Measurements from ENCODE around the gene SMAD9.
"Not testable (repeated sequence)": the region's sequence is repeated elsewhere in the genome, so short reads cannot be mapped to it uniquely, and the experiment has no call there.

SMAD9 gene

DNA sequence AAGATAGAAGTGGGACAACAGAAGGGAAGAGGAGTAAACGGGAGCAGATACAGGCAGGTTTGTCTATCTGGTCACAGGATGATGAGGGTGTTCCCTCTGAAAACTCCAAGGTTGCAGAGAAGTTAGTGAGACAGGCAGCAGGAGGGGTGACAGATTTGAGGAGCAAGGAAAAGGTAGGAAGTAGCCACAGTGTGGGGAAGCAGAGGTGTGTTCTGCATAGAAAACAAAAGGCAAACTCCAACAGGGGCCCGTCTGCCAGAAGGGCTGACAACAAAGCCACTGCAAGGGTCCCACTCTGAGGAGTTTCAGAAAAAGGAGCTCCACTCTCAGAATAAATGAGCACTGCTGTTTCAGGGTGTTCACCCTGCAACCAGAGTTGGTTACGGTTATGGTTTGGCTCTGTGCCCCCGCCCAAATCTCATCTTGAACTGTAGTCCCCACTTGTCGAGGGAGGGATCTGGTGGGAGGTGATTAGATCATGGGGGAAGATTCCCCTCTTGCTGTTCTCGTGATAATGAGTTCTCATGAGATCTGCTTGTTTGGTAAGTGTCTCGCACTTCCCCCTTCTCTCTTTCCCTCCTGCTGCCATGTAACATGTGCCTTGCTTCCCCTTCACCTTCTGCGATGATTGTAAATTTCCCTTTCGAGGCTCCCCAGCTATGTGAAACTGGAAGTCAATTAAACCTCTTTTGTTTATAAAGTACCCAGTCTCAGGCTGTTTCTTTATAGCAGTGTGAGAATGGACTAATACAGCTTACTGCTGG, 32.1 kb downstream of the SMAD9 start:
- Histone ChIP-seq H3K4me1 (no peaks in the 10 kb centered on the region), H3K27me3 (no peaks in the 10 kb centered on the region), H3K4me2 (no peak overlapping the region), H3K4me3 (no peak overlapping the region), H3K9ac (no peak overlapping the region), H3K36me3 (no peaks in the 10 kb centered on the region), H4K20me1 (no peaks in the 10 kb centered on the region), H3K9me3 (no peaks in the 10 kb centered on the region), H3K27ac (no peak overlapping the region)
- no peak for TF ChIP-seq Cebpa-rat (IDR thresholded peaks at IDR 0.05)

DNA sequence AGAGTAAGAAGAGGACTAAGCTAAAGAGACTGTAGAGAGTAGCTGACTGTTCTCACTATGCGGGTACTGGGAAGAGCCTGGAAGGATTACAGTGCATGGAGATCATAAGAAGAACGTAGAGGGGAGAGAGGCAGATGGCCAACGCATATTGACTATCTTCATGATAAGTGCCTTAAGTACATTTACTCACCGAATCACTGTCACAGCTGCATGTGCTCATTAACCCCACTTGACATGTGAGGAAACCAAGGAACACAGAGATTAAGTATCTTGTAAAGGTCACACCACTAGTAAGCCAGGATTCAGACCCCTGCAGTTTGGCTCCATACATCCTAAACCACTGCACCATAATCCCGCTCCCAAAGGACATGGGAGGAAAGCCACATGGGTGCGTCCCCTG, 34.1 kb downstream of the SMAD9 start:
- H3K27me3 ChIP-seq: no peaks in the 10 kb centered on the region
- no peak overlapping the region for H3K9ac ChIP-seq
- no peak for TF ChIP-seq Cebpa-rat (IDR thresholded peaks at IDR 0.05)
- no peaks in the 10 kb centered on the region for H3K9me3 ChIP-seq
- H3K27ac ChIP-seq: no peak overlapping the region
- H3K4me3 ChIP-seq: no peak overlapping the region
- H3K36me3 ChIP-seq: no peaks in the 10 kb centered on the region
- no peaks in the 10 kb centered on the region for H4K20me1 ChIP-seq
- H3K4me2 ChIP-seq: no peak overlapping the region
- H3K4me1 ChIP-seq: no peaks in the 10 kb centered on the region

- H3K4me1 ChIP-seq: no peaks in the 10 kb centered on the region
- H3K9me3 ChIP-seq: no peaks in the 10 kb centered on the region
- no peak for TF ChIP-seq Cebpa-rat (IDR thresholded peaks at IDR 0.05)
- no peaks in the 10 kb centered on the region for H3K36me3 ChIP-seq
- no peaks in the 10 kb centered on the region for H3K27me3 ChIP-seq
- no peak overlapping the region for H3K9ac ChIP-seq
- H3K4me2 ChIP-seq: no peak overlapping the region
- H3K27ac ChIP-seq: no peak overlapping the region
- no peaks in the 10 kb centered on the region for H4K20me1 ChIP-seq
- H3K4me3 ChIP-seq: no peak overlapping the region
These were observed 35.8 kb downstream of the SMAD9 start for GRCh38 chr13:36884235-36884634.

- Histone ChIP-seq H3K9me3 (no peaks in the 10 kb centered on the region), H3K4me1 (no peaks in the 10 kb centered on the region), H4K20me1 (no peaks in the 10 kb centered on the region), H3K27ac (no peak overlapping the region), H3K27me3 (no peaks in the 10 kb centered on the region), H3K4me3 (no peak overlapping the region), H3K9ac (no peak overlapping the region), H3K36me3 (no peaks in the 10 kb centered on the region), H3K4me2 (no peak overlapping the region)
- no peak for TF ChIP-seq Cebpa-rat (IDR thresholded peaks at IDR 0.05)
These were observed 36.2 kb downstream of the SMAD9 start for GRCh38 chr13:36883824-36884223.

DNA sequence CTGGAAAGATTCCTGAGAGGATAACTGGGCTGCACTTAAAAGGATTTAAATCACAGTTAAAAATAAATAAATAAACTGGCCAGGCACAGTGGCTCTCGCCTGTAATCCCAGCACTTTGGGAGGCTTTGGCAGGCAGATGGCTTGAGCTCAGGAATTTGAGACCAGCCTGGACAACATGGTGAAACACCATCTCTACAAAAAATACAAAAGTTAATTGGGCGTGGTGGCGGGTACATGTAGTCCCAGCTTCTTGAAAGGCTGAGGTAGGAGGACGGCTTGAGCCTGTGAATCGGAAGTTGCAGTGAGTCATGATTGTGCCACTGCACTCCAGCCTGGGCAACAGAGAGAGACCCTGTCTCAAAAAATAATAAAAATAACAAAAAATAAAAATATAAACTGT, 36.6 kb downstream of the SMAD9 start:
- H3K36me3 ChIP-seq, H3K27me3 ChIP-seq, H3K9ac ChIP-seq, H3K4me1 ChIP-seq, H3K9me3 ChIP-seq, H3K27ac ChIP-seq, H3K4me3 ChIP-seq, H4K20me1 ChIP-seq, H3K4me2 ChIP-seq: not testable (repeated sequence)

DNA sequence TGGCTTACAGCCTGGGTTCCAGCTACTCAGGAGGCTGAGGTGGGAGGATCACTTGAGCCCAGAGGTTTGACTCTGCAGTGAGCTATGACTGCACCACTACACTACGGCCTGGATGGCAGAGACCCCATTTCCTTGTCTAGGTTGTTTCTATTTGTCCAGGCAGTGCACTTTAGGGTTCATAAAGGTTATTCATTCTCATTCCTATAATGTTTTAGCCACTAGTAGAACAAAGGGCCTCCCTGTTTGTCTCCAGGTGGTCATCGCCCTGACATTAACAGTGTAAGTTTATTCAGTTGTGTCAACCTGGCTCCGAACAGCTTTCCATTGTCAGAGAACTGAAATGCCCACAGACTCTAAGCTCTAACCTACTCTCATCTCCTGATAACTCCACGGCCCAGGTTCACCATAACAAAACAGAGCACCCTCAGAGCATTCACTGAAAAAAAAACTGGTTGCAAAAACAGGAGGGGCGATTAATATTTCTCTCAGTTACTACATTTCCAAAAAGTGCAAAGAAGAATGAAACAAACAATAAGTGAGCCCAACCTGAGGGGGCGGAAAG, 37.1 kb downstream of the SMAD9 start:
- H3K36me3 ChIP-seq: no peaks in the 10 kb centered on the region
- H4K20me1 ChIP-seq: no peaks in the 10 kb centered on the region
- TF ChIP-seq Cebpa-rat (IDR thresholded peaks at IDR 0.05): no peak
- no peaks in the 10 kb centered on the region for H3K9me3 ChIP-seq
- H3K27ac ChIP-seq: no peak overlapping the region
- no peaks in the 10 kb centered on the region for H3K4me1 ChIP-seq
- no peaks in the 10 kb centered on the region for H3K27me3 ChIP-seq
- no peak overlapping the region for H3K4me2 ChIP-seq
- no peak overlapping the region for H3K9ac ChIP-seq
- H3K4me3 ChIP-seq: no peak overlapping the region

DNA sequence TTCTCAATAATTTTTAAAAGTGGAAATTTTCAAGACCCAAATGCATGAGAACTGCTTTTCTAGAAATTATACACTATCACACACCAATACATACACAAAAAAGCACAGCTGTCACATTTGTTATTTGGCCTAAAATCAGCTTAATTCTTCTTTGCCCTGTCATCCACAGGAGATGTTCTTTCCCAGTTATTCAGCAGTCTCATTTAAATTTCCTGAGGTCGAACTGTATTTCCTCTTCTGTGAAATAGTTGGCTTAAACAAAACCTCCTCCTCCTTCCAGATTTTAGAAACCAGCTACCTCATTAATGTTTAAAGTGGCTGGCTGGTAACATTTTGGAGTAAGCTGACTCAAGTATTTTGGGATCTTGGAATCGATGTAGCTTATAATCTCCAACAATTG, 39.1 kb downstream of the SMAD9 start:
- no peaks in the 10 kb centered on the region for H3K4me1 ChIP-seq
- H3K4me2 ChIP-seq: no peak overlapping the region
- no peak for TF ChIP-seq Cebpa-rat (IDR thresholded peaks at IDR 0.05)
- H3K4me3 ChIP-seq: no peak overlapping the region
- no peak overlapping the region for H3K9ac ChIP-seq
- H3K27me3 ChIP-seq: no peaks in the 10 kb centered on the region
- H3K27ac ChIP-seq: no peak overlapping the region
- H3K36me3 ChIP-seq: no peaks in the 10 kb centered on the region
- no peaks in the 10 kb centered on the region for H4K20me1 ChIP-seq
- no peaks in the 10 kb centered on the region for H3K9me3 ChIP-seq

DNA sequence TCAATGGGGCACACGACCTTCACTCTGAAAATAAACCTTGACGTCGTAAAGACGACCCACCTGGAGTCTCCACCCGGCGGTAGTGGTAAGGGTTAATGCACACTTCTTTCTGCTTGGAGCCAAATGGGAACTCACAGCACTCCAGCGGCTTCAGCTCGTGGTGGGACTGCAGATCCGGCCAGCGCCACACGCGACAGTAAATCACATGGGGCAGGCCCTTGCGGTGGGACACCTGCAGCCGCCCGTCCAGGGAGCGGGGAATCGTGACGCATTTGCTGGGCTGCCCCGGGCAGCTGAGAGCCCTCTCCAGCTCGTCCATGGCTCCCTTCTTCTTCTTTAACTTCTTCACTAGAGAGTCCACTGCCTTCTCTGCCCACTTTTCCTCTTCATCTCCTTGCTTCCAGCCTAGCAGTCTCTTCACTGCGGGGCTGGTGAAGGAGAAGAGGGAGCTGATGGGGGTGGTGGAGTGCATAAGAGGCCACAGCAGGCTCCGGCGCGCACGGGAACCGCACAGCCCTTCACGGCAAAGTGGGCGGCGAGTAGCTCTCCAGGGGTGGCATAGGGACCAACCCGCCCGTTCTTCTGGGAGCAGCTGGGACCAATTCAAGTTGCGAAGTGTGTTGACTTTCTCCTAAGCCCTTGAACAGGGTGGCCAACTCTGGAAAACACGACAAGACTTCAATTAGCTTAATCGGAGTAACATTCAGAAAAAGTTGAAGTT, 40.7 kb downstream of the SMAD9 start:
- no peak overlapping the region for H3K9ac ChIP-seq
- TF ChIP-seq Cebpa-rat (IDR thresholded peaks at IDR 0.05): no peak
- H3K4me2 ChIP-seq: no peak overlapping the region
- H3K36me3 ChIP-seq: no peaks in the 10 kb centered on the region
- no peak overlapping the region for H3K4me3 ChIP-seq
- H4K20me1 ChIP-seq: no peaks in the 10 kb centered on the region
- H3K9me3 ChIP-seq: no peaks in the 10 kb centered on the region
- no peak overlapping the region for H3K27ac ChIP-seq
- H3K4me1 ChIP-seq: no peaks in the 10 kb centered on the region
- H3K27me3 ChIP-seq: no peaks in the 10 kb centered on the region

- H3K27me3 ChIP-seq: no peaks in the 10 kb centered on the region
- no peaks in the 10 kb centered on the region for H4K20me1 ChIP-seq
- no peak overlapping the region for H3K4me3 ChIP-seq
- H3K9ac ChIP-seq: no peak overlapping the region
- H3K27ac ChIP-seq: no peak overlapping the region
- H3K4me1 ChIP-seq: no peaks in the 10 kb centered on the region
- TF ChIP-seq Cebpa-rat (IDR thresholded peaks at IDR 0.05): no peak
- H3K36me3 ChIP-seq: no peaks in the 10 kb centered on the region
- H3K9me3 ChIP-seq: no peaks in the 10 kb centered on the region
- H3K4me2 ChIP-seq: no peak overlapping the region
These were observed 44.1 kb downstream of the SMAD9 start for GRCh38 chr13:36875961-36876360.

DNA sequence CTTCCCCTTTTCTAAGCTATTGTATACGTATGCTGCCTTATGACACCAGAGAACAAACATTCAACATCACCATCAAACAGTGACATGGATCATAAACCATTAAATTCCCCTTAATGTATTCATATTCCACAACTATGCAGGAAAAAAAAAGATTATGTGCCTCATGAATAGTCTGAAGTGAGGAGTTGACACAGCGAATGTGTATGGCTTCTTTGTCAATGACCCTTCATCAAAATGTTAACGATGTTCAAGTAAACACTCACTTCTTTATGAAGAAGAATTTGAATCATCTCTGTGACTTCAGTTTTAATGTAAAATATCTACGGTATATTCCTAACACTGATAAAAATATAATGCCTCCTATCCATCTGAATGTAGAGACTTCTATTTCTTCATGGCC, 44.6 kb downstream of the SMAD9 start:
- H3K4me1 ChIP-seq: no peaks in the 10 kb centered on the region
- no peaks in the 10 kb centered on the region for H3K9me3 ChIP-seq
- no peak overlapping the region for H3K4me3 ChIP-seq
- no peaks in the 10 kb centered on the region for H4K20me1 ChIP-seq
- H3K36me3 ChIP-seq: no peaks in the 10 kb centered on the region
- H3K9ac ChIP-seq: no peak overlapping the region
- no peak for TF ChIP-seq Cebpa-rat (IDR thresholded peaks at IDR 0.05)
- H3K4me2 ChIP-seq: no peak overlapping the region
- no peaks in the 10 kb centered on the region for H3K27me3 ChIP-seq
- H3K27ac ChIP-seq: no peak overlapping the region
